ENCODE measurements around the gene RPL38.

GRCh38 chr17:74220946-74221818 lies 17.7 kb downstream of the RPL38 start:
- no peak for TF ChIP-seq CTCF (conservative IDR thresholded peaks at IDR 0.05)
- TF ChIP-seq ZFX (IDR thresholded peaks at IDR 0.05) = no peak

Measured in C4-2B (cell line).